ENCODE data around the gene CDCP2.

DNA sequence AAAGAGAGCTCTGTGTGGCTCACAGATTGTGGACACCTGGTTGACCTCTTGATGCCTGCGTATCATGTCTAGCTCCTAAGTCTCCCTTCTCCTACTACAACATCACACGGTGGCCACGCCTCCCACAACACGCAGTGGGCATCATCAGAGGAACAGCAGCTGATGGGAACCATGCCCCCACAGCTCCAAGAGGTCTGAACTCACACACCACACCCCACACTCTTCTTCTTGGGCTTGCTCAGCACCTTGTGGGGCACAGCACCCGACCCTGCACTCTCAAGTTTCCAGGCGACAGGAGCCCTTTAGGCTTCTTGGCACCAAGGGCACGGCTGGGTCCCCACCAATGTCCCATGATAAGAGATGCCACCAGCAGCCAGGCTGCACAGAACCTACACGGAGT, 18.8 kb upstream of the CDCP2 start:
- TF ChIP-seq, protein P1, sequence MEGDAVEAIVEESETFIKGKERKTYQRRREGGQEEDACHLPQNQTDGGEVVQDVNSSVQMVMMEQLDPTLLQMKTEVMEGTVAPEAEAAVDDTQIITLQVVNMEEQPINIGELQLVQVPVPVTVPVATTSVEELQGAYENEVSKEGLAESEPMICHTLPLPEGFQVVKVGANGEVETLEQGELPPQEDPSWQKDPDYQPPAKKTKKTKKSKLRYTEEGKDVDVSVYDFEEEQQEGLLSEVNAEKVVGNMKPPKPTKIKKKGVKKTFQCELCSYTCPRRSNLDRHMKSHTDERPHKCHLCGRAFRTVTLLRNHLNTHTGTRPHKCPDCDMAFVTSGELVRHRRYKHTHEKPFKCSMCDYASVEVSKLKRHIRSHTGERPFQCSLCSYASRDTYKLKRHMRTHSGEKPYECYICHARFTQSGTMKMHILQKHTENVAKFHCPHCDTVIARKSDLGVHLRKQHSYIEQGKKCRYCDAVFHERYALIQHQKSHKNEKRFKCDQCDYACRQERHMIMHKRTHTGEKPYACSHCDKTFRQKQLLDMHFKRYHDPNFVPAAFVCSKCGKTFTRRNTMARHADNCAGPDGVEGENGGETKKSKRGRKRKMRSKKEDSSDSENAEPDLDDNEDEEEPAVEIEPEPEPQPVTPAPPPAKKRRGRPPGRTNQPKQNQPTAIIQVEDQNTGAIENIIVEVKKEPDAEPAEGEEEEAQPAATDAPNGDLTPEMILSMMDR (IDR thresholded peaks at IDR 0.05; ENCODE audit: low read depth, low read length, poor library complexity, severe bottlenecking) = no peak
- no peak for TF ChIP-seq EZH2phosphoT487 (IDR thresholded peaks at IDR 0.05; ENCODE audit: borderline replicate concordance, low read length)
